GM10248 (cell line): ENCODE data around the gene FOXL2NB.

ENCODE experiments used
- CTCF ChIA-PET: fragments of 300-600 bp; sonication (Branson Sonifier 250); formaldehyde crosslinking; extraction: SDS; loops from one replicate; lab custom pipeline; 2021; ENCODE audit warnings: antibody characterized with exemption; lab: Yijun Ruan, JAX
- POLR2A ChIA-PET: fragments of 350-650 bp; sonication (Branson Sonifier 250); formaldehyde crosslinking; extraction: SDS; loops from one replicate; lab custom pipeline; 2020; ENCODE audit warnings: antibody characterized with exemption; lab: Yijun Ruan, JAX
- DNase-seq: peaks from one replicate; pipeline ENCODE4 v3.0.0; 2012; ENCODE audit errors: extremely low spot score
- CTCF ChIP-seq: IDR thresholded peaks from 2 replicates; pipeline ENCODE4 v1.5.1; 2012; ENCODE audit warnings: mild to moderate bottlenecking, low read depth; ENCODE audit errors: extremely low read depth, missing control alignments, control extremely low read depth

The FOXL2NB gene

DNA sequence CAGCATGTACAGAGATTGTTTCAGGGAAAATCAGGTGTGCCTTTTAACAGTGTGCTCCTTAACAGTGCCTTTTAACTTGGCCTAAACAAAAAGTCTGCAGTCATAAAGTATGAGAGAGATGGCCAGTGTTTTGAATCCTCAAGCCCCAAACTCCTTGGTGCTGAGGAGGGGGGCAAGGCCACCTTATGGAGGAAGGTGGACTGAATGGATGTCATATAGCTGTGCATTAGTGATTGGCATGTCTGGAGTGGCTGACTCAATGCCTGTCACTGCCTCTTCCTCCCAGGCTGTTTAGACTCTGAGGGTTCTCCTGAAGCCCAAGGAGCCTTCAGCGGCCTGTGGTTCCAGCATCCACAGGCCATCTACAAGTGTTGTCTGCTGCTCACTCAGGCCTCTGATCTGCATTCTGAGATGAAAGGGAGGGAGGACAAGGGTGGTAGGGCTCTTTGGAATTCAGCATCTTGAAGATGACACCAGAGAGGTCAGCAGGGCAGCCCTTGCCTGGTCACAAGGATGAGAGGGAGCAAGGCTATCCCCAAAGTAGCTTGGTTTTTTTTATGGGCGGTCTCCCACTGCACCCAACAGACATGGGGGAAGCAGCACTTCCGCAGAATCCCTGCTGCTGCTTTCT is 1.5 kb downstream of the FOXL2NB start:
- POLR2A ChIA-PET: no interaction called here
- TF ChIP-seq CTCF: no peak

GRCh38 chr3:138949002-138949418 is 2.0 kb downstream of the FOXL2NB start:
- TF ChIP-seq CTCF: no peak
- no peak for DNase-seq
- ChIA-PET CTCF (interaction anchor here (3.2 kb wide), 1 partner anchor 13 kb away, joined by 16 read pairs; no protein-coding TSS in a partner anchor), POLR2A (no interaction called here)

More for the DNA sequence above, 1.5 kb downstream of the FOXL2NB start:
- no peak for DNase-seq
- CTCF ChIA-PET: interaction anchor here (3.2 kb wide), 1 partner anchor 12 kb away, joined by 16 read pairs; no protein-coding TSS in a partner anchor

DNA sequence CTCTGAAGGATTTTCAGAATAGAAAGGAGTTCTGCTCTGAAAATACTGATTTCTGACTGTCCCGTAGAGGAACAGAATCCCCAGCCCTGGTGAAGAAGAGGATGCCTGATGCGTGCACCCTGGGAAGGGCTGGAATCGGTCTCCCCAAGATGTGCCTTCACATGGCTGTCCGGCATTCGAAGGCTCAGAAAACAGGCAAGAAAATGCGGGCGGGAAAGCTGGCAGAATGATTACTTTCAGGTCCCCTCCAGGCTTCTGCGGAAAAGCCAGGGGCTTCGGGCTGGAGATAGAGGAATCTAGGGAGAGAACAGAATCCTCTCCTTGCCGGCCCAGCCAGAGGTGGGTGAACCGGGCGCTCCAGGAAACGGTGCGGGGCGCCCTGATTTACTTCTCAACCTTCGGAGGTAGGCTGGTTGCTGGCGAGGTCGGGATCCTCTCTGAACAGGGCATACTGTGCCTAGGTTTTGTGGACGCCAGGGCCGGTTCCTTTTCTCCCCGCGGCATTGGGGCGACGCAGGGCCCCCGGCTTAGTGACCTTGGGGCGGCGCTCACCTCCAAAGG is 2.5 kb downstream of the FOXL2NB start:
- no peak for TF ChIP-seq CTCF
- ChIA-PET CTCF (interaction anchor here (1.8 to 2.4 kb wide), 2 partner anchors 14 to 34 kb away, joined by 6 to 18 read pairs; no protein-coding TSS in a partner anchor), POLR2A (no interaction called here)
- DNase-seq: no peak

GRCh38 chr3:138950006-138950644 is 3.1 kb downstream of the FOXL2NB start:
- ChIA-PET POLR2A (no interaction called here), CTCF (interaction anchor here (1.8 to 2.4 kb wide), 2 partner anchors 14 to 34 kb away, joined by 6 to 18 read pairs; no protein-coding TSS in a partner anchor)
- no peak for DNase-seq
- TF ChIP-seq CTCF: no peak

- TF ChIP-seq CTCF: no peak
- POLR2A ChIA-PET: no interaction called here
- CTCF ChIA-PET: interaction anchor here (1.8 to 2.4 kb wide), 2 partner anchors 15 to 35 kb away, joined by 6 to 18 read pairs; no protein-coding TSS in a partner anchor
- DNase-seq: no peak
These were observed 3.7 kb downstream of the FOXL2NB start for GRCh38 chr3:138950701-138951100.

DNA sequence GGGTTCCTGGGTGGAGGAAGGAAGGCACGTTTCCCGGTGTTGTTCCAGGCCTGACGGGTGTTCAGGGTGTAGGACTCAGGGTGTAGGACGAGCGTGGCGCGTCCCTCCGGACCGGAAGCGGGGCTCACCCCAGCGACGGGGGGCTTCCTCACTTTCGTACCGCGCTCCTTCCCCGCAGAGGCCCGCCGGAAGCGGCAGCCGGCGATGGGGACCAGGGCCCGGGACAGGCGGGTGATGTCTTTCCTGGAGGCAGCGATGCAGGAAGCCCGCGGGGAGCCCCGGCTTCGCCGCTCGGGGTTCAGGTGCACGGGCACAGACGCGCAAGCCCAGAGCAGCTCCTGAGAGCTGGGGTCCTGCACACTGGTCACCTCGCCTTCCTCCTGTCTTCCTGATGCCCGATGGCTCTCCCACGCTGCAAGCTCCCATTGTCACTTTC is 13.4 kb downstream of the FOXL2NB start:
- DNase-seq: no peak
- TF ChIP-seq CTCF: no peak
- ChIA-PET CTCF (interaction anchor here (1.2 kb wide), 1 partner anchor 33 kb away, joined by 3 read pairs; no protein-coding TSS in a partner anchor), POLR2A (no interaction called here)
